GM21576 (cell line): ENCODE results near the gene LPCAT2.

ENCODE experiments used
- ATAC-seq: cut with Tn5 transposase; IDR thresholded peaks from one replicate; pipeline ENCODE4 v1.9.1; 2021; ENCODE audit warnings: mild to moderate bottlenecking, moderate library complexity; ENCODE audit not compliant: unreplicated experiment

Gene LPCAT2

DNA sequence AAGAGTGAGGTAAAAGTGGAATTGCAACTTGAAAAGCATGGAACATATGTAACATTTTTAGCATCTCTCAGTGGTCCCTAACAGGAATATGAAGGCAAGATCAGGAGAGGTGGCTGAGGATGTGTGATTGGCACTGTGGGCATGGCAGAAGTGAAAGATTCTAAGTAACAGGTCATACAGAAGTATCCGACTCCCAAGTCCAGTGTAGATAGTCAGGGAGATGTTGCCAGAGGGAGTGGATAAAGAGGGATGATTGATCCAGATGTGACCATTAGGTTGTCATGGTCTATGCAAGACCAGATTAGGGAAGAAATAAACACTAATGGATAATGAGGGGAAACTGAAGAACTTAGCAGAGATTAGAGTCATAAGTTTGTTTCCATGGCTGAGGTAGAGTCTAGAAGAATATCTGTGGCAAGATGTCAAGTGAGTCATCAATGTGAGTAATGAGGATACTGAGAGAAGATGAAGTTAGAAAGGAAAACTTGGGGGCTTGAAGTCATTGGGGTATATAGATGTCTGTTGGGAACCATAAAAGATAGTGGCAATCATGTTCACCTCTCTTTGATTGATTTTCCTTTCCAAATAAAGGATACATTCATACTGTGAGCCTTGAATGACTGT is 33.7 kb downstream of the LPCAT2 start:
- ATAC-seq, result no peak

DNA sequence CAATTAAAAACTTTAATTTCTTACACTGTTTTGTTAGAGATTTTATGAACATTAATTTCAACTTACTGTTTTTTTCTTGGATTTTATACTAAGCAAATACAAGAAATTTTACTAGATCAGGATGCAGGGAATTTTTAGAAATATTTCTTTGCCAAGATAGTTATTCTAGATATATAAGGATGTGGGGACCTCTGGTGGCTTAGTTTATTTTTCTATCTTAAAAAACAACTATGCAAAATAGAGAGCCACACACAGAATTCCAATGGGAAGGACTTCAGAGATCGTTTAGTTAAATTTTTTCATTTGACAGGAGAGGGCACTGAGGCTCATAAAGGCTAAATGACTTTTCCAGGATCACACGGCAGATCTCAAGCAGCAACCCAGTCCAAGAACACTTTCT is 34.6 kb downstream of the LPCAT2 start:
- no peak for ATAC-seq

DNA sequence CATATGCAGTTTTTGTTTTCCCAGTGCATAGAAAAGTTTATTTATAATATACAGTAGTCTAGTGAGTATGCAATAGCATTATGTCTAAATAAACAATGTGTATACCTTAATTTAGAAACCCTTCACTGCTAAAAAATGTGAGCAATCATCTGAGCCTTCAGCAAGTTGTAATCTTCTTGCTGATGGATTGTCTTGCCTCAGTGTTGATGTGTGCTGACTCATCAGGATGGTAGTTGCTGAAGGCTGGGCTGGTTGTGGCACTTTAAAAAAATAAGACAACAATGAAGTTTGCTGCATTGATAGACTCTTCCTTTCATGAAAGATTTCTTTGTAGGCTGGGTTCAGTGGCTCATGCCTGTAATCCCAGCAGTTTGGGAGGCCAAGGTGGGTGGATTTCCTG is 43.7 kb downstream of the LPCAT2 start:
- ATAC-seq, result no peak

GRCh38 chr16:55555436-55555835 is 46.6 kb downstream of the LPCAT2 start:
- ATAC-seq, result no peak

- ATAC-seq, result no peak
These were observed 48.3 kb downstream of the LPCAT2 start for GRCh38 chr16:55557186-55557585.

DNA sequence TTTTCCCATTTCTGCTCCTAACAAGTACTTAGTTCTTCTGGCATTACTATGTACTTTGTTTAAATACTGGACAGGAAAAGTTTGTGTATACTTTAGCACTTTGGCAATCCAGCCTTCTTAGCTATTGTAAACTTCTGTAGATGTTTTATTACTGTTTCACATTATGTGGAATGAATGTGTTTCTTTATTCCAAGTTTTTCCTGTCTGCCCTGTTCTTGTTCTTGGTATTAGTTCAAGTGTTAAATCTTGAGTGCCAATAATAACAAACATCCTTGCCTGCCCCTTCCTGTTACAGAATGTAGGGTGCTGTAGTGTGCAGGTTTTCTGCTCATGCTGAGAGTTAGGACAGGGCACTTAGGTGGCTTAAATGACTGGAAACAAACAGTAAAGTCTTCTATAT is 50.4 kb downstream of the LPCAT2 start:
- no peak for ATAC-seq

GRCh38 chr16:55559933-55560516 is 51.2 kb downstream of the LPCAT2 start:
- no peak for ATAC-seq

GRCh38 chr16:55561319-55561848 is 52.5 kb downstream of the LPCAT2 start:
- ATAC-seq, result no peak

- ATAC-seq, result no peak
These were observed 54.1 kb downstream of the LPCAT2 start for GRCh38 chr16:55562936-55563335.

DNA sequence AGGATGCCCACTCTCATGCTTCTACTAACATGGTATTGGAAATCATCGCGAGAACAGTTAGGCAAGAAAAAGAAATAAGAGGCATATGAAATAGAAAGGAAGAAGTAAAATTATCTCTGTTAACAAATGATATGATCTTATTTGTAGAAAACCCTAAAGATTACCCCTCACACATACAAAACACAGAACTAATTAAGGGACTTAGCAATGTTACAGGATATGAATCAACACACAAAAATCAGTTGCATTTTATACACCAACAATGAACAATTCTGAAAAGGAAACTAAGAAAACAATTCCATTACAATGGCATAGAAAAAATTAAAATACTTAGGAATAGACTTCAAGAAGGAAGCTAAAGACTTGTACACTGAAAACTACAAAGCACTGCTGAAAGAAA is 54.9 kb downstream of the LPCAT2 start:
- ATAC-seq, result no peak

DNA sequence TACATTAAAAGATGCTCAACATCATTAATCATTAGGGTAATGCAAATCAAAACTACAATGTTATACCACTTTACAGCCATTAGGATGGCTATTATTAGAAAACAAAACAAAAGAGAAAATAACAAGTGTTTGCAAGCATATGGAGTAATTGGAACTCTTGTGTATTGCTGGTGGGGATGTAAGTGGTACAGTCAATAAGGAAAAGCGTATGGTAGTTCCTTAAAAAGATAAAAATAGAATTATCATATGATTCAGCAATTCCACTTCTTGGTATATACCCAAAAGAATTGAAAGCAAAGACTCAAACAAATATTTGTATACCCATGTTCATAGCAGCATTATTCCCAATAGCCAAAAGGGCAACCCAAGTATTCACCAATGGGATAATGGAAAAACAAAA is 56.2 kb downstream of the LPCAT2 start:
- no peak for ATAC-seq

DNA sequence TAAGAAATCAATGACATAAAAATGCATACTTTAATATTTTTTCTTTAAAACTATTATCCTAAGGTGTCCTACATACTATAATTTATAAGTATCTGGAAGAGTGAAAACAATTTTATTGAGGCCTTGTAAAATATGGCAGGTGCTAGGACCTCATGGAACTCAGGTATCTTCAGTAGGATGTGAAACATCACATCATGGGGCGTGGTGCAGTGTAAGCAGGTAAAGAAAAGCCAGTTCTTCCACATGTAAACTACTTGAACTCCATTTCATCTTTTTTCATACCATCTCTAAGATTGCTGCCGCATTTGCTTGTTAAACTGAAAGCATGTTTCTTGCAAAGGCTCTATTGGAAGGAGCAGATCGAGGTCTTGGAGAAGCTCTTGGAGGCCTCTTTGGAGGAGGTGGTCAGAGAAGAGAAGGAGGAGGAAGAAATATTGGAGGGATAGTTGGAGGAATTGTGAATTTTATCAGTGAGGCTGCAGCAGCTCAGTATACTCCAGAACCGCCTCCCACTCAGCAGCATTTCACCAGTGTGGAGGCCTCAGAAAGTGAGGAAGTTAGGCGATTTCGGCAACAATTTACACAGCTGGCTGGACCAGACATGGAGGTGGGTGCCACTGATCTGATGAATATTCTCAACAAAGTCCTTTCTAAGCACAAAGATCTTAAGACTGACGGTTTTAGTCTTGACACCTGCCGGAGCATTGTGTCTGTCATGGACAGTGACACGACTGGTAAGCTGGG is 57.7 kb downstream of the LPCAT2 start, which contains the start of gene CAPNS2:
TSS of gene CAPNS2 (plus strand) at position 253 of the 744 bp plus-strand sequence. CDS start at position 326, 73 bp downstream.
- ATAC-seq, result no peak

GRCh38 chr16:55567382-55567781 is 58.5 kb downstream of the LPCAT2 start:
- ATAC-seq, result no peak

- ATAC-seq, result no peak
These were observed 59.3 kb downstream of the LPCAT2 start for GRCh38 chr16:55568207-55568606.

DNA sequence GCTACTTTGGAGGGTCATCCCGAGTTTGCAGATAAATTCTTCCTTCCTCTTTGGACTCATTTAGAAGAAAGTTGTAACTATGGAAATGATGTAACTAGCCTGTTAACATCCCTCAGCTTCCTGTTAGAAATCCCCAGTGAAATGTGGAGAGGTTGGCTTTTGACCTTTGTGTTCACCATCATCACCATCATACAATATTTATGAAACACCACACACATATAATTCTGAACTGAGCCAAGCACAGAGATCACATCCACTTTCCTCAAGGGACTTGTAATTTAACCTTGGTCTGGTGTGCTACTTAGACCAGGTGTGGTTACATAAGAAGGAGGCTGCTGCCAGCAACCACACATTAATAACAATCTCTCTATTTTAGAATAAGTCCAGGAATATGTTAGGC is 60.2 kb downstream of the LPCAT2 start:
- ATAC-seq, result no peak

DNA sequence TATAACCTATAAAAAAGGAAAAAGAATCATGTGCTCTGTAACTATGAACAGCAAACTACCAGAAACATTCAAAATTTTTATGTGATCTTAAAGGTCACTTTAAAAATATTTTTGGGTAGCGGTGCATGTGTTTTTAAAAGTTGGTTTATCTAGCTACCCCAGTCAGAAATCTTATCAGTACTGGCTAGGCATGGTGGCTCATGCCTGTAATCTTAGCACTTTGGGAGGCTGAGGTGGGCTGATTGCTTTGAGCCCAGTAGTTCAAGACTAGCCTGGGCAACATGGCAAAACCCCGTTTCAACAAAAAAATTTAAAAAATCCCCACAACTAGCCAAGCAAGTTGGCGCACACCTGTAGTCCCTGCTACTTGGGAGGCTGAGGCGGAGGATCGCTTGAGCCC is 61.3 kb downstream of the LPCAT2 start:
- ATAC-seq, result no peak

DNA sequence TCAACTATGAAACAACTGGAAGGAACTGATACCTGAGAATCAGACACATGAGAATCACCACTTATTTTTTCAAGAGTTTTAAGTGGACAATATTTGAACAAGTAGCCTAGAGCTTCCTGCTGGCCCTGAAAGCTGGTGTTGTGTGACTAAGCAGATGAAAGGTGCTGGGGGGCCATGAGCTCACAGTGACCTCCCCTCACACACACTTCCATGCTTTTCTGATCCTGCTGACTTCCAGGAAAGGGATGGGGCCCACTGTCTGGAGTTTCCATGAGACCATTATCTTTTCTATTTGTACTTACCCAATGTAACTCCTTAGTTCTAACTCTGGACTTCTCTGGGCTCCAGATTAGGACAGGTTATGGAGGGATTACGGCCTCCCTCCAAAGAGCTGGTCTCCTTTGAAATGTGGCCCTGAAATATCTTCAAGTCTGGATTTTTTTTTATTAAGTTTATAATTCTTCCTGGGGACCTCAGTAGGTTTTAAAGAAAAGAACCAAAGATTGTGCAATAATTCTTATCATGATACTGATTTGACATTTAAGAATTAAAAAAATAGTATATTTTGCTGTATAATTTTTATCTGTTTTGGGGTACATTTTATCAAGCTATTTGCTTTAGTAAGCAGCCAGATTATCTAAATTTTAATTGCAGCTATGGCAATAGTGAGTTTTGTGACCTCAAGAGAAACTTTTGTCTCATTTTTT is 62.5 kb downstream of the LPCAT2 start:
- no peak for ATAC-seq

GRCh38 chr16:55572439-55572838 is 63.6 kb downstream of the LPCAT2 start:
- no peak for ATAC-seq

- ATAC-seq, result no peak
These were observed 65.9 kb downstream of the LPCAT2 start for GRCh38 chr16:55574811-55575210.

DNA sequence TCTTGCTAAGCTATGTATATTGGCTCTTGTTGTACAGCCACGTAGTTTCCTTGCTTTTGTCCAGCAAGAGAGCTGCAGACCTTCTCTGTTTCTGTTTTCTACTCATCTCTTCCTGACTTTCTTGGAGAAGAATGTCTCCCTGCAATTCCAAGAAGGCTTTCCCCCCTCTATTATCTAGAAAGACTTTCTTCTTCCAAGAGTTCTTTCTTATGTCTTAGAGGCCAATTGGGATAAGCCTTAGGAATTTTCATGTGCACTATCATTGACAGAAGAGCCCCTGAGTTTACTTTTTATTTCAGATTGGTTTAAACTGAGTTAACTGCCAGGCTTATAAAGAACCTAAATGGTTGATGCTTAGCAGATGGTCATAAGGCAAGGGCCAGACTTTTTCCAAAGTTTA is 66.6 kb downstream of the LPCAT2 start:
- ATAC-seq, result no peak

DNA sequence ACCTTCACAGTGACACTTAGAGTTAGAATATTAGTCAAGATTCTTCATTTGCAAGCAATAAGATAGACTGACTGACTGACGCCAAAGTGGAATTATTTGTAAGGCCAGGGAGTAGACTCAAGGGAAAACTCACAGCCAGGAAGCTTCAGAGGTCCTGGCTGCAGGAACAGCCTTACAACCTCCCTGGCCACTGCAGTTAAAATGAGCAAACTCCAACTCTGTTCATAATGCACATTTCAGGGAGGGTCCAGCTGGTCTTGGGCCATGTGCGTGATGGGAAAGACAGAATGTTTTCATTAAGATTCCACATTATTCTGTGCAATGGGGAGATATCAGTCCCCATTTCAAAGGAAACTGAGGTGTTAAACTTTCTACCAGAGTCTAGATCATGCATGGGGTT is 67.5 kb downstream of the LPCAT2 start:
- ATAC-seq, result no peak
